Keratinocyte (primary cell): ENCODE measurements around the gene ZBTB17.
"Not testable (repeated sequence)": the region's sequence is repeated elsewhere in the genome, so short reads cannot be mapped to it uniquely, and the experiment has no call there.

Experiments
- CTCF ChIP-seq, 3 experiments: IDR thresholded peaks in 1 of 3; conservative IDR thresholded peaks in 1 of 3; optimal IDR thresholded peaks in 1 of 3; 2 replicates in 2 of 3; 3 replicates in 1 of 3; pipeline versions ENCODE3 to v1.5.1; 2011; ENCODE audit warnings: low read length in 3 of 3, mild to moderate bottlenecking in 3 of 3, moderate library complexity in 2 of 3, control low read depth in 1 of 3, inconsistent platforms in 1 of 3; ENCODE audit not compliant: insufficient read depth in 2 of 3; ENCODE audit errors: extremely low read depth in 1 of 3
- EZH2 ChIP-seq: IDR thresholded peaks from one replicate; pipeline ENCODE4 v1.6.1; 2012; ENCODE audit warnings: inconsistent platforms, mild to moderate bottlenecking, low read length, moderate library complexity

- not testable (repeated sequence) for TF ChIP-seq CTCF (optimal IDR thresholded peaks at IDR 0.05 in 1 of 3, IDR thresholded peaks at IDR 0.05 in 1 of 3, conservative IDR thresholded peaks at IDR 0.05 in 1 of 3; ENCODE audit: extremely low read depth in 1 of 3, insufficient read depth in 2 of 3, low read length in 3 of 3); EZH2
These were observed 45.0 kb upstream of the ZBTB17 start for GRCh38 chr1:16020878-16021277.
